Activated CD4-positive, alpha-beta T cell treated with anti-CD3 and anti-CD28 coated beads for 48 hours (primary cell): ENCODE measurements around the gene CST1.
A peak's percentile ranks its signal among the peaks of the same experiment; 100 is the strongest.
"Not testable (repeated sequence)": the region's sequence is repeated elsewhere in the genome, so short reads cannot be mapped to it uniquely, and the experiment has no call there.

ENCODE experiments used
- DNase-seq: peaks from one replicate; pipeline ENCODE4 v3.0.0-alpha.2; 2020

CST1 gene

GRCh38 chr20:23753589-23753988 lies 2.9 kb upstream of the CST1 start:
- DNase-seq: no peak

DNA sequence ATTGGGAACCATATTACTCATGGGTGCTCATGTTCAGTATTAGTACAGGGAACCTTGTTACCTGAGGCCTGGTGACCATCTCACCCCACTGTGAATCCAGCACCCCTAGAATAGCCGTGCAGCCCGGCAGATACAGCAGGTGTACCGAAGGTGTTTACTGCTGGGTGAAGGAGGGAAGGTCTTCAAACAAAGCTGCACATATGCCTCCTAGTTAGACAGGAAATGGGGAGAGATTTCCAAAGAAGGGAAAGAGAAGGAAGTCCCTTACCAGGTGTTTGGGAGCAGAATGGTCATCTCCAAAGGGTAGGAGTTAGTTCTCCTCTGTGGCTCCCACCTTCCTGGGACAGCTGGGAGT lies 2.4 kb upstream of the CST1 start:
- DNase-seq: no peak

DNA sequence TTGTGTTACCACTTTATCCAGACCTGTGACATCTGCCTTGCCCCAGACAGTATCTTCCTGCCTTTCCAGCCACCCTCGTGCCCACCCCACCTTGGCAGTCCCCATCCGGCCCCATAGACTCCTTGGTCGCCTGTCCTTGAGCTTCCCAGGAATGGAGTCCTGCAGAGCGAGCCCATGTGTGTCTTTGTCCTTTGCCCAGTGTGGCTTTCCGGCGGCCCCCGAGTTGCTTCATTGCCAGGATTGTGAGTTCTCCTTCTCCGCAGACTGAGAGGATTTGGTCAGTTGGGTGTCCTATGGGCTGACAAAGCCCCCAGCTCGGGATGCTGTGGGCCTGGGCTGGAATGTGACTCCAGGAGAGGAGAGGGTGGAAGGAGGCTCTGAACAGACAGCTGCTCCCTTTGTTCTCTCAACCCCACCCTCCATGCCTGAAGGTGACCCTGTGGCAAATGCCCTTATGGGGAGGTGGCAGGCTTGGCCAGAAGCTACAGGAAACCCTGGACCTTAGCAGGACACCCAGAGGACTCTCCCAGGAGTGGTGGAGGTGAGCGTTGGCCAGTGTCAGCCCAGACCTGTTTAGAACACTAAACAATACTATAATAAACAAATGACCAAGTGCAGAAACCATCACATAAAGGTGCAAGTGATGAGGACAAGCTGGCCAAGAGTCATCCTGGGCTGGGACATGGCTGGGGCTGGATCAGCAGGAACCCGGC lies 1.9 kb upstream of the CST1 start:
- no peak for DNase-seq

GRCh38 chr20:23752019-23752418 lies 1.3 kb upstream of the CST1 start:
- no peak for DNase-seq

- DNase-seq: no peak
Observed at GRCh38 chr20:23749746-23750145, 989 bp downstream of the CST1 start.

DNA sequence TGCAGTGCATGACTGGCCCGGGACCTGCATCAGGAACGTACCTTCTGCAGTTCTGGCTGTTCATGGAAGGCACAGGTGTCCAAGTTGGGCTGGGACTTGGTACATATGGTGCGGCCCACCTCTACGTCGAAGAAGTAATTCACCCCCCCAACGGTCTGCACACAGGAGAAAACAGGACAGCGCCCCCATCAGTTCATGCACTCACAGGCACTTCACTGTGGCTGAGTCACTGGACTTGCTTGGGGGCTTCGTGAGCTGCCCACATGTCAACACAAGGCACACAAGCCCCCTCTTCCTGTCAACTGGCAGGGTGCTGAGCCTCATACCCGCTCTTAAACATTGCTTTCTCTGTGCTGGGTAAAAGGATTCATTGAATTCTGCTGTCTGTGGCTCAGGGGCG lies 1.8 kb downstream of the CST1 start:
- not testable (repeated sequence) for DNase-seq

GRCh38 chr20:23747551-23747950 lies 3.2 kb downstream of the CST1 start:
- not testable (repeated sequence) for DNase-seq

DNA sequence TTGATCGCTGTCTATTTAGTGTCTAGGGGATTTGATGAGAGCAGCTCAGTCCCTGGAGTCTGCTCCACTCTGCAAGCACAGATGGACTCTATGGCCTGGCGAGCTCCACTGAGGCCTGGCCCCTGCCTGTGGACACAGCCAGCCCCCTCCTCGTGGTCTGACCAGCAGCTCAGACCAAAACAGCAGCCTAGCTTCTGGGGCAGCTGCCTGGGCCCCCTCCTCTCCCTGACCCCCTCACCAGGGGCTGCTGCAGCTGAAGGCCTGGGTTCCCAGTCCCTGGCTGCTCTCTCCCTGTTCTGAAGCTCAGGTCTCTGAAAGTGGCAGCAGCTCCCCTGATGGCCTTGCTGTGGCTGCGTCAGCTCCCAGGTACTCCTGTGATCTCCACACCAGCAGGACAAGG lies 3.6 kb downstream of the CST1 start:
- not testable (repeated sequence) for DNase-seq

DNA sequence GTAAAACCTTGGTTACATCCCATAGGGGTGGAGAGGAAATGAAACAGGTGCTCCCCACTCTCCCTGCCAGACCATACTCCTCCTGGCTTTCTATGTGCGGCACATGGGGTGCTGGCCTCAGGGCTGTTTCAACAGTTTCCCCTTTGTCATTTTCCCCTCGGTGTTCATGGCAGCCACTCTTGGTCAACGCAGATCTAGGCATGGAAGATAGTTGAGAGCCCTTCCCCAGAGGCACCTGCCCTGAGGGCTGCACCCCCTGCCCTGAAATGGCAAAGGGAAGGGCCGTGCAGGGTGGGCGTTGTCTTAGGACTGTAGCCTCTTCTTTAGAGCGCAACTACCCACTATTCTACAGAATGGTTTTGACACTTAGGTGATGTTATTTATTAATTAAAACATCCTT lies 4.4 kb downstream of the CST1 start:
- DNase-seq: no peak

GRCh38 chr20:23745247-23745646 lies 5.5 kb downstream of the CST1 start:
- no peak for DNase-seq

- DNase-seq: no peak
Observed at GRCh38 chr20:23744817-23745216, 5.9 kb downstream of the CST1 start.

GRCh38 chr20:23735391-23735790 lies 15.3 kb downstream of the CST1 start:
- DNase-seq: not testable (repeated sequence)

DNA sequence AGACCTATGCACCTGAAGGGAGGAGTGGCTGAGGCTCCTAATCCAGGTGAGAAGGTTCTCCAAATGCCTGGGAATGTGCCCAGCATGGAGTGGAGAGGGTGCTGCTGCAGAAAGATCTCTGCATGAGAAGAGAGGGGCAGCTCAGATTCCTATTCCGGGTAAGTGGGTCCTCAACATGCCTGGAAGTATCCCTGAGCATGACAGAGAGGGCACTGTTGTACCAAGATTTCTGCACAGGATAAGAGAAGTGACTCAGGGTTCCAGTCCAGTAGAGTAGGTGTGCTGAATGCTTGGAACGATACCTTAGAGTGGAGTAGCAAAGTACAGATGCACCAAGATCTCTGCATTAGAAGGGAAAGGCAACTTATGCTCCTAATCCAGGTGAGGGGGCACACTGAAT lies 15.8 kb downstream of the CST1 start:
- not testable (repeated sequence) for DNase-seq

- not testable (repeated sequence) for DNase-seq
Observed at GRCh38 chr20:23734440-23734839, 16.3 kb downstream of the CST1 start.

DNA sequence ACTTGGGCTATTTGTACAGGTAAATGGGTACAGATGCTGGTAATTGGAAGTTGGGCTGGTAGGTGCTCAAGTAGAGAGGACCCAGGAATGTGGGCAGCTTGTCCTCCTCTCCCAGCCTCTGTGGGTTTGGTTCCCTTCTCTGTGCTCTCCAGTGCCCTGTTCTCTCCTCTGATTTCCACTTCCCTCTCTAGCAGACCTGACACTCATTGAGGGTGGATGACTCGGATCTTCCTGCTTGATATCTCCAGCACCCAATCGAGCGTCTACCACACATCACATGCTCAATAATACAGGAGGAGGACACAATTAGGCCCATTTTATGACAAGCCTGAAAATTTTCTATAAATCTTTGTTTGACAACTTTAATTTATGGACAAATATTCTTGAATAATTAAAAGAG lies 23.7 kb downstream of the CST1 start:
- no peak for DNase-seq

DNA sequence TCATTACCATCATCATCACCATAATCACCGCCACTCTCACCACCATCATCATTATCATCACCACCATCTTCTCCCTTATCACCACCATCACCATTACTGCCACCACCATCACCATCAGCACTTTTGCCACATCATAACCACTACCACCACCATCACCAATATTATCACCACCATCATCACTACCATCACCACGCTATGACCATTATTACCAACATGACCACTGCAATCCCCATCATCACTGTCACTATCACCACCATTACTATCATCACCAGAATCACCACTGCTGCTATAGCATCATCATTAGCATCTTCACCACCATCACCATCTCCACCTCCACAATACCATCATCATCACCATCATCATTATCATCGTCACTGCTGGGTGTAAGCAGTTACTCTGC lies 25.6 kb downstream of the CST1 start:
- DNase-seq: no peak

DNA sequence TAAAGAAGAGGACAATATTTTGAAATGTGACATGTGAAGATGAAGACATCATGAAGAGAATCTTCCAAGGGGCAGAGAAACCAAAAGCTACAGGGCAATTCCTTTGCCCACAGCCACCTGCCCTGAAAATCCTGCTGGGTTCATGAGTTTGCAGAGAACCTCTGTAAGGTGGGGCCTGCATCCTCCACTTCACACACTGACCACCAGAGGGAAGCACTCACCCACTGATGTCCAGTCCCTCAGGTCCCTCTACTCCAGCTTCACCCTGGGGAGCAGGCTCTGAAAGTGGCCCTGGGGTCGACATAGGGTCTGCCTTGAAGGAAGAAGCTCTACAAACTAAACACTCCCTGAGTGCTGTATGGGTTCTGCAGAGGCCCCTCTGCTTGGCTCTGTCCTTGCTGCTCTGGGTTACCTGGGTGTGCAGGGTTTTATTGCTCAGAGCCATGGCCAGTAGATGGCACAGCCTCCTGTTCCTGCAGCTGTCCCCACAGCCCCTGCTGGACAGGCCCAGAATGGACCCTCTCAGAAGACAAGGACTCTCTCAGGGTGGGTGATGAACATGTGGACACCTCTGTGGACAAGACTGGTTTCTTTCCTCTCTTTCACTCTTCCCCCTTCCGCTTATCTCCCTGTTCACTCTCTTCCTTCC lies 27.0 kb downstream of the CST1 start:
- DNase-seq: peak; percentile 50

DNA sequence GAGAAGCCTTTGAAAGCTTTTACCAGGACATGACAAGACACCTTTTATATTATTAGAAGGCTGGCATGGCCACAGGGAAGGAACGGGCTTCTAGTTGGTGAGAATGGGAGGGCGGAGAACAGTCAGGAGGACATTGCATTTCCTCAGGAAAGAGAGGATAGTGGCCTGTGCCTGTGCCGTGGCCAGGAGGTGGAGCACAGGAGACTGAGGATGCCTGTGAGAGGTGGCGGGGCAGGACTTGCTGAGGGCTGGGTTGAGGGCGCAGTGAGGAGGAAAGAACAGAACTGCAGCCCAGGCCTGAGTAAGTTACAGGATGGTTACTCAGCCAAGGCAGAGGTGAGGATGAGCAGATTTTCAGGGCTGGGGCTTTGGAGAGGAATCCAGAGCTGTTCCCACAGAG lies 27.9 kb downstream of the CST1 start:
- DNase-seq: not testable (repeated sequence)

- no peak for DNase-seq
Observed at GRCh38 chr20:23721962-23722361, 28.8 kb downstream of the CST1 start.

DNA sequence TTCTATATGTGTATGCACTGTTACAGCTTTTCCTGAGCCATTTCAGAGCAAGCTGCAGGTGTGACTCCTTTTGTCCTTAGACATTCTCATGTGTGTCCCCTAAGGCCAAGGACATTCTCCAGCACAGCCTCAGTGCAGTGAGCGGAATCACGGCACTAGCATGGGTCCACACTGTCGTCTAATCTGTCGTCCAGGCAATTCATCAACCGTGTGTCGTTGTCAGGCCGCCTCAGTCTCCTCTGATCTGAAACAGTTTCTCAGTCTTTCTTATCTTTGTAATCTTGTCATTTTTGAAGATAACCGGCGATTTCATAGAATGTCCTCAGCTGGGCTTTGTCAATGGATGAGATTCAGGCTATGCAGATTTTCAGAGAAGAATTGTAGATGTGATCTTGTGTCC lies 31.4 kb downstream of the CST1 start:
- DNase-seq: not testable (repeated sequence)

DNA sequence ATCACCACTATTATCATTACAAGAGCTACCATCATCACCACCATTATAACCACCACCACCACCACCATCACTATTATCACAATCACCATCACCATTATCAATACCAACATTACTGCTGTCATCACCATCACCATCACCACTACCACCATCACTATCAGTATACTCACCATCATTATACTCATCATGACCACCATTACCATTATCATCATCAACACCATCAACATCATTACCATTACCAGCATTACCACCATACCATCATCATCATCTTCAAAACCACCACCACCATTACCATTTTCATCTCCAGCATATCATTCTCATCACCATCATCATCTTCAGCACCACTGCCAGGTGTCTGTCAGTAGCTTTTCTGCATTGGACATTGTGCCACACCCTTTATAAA lies 39.0 kb downstream of the CST1 start:
- not testable (repeated sequence) for DNase-seq

- DNase-seq: no peak
Observed at GRCh38 chr20:23710771-23711170, 40.0 kb downstream of the CST1 start.

DNA sequence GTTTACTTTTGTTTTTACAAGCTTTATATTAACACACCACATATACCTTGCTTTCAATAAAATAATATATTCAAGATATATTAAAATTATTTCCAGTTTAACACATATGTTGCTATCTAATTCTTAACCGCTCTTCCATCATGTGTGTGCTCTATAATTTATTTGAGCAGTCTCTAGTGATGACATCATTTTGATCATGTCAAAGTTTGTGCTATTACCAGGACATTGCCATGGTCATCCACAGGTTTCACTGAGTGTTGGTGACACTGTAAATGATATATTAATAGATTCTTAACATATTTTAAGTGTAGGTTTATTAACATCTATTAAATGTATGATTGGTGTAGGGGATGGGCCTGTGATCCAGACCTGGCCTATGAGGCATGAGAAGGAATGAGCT lies 44.8 kb downstream of the CST1 start:
- no peak for DNase-seq

DNA sequence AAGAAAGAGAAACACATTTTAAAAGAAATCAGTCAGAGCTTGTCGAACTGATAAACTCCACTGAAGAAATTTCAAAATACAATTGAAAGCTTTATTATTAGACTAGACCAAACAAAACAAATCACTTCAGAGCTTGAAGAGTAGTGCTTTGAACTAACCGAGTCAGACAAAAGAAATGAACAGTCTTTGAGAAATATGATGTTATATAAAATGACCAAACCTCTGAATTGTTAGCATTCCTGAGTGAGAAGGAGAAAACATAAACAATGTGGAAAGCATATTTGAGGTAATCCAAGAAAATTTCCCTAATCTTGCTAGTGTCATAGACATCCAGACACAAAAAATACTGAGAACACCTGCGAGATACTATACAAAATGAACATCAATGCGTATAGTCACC lies 48.7 kb downstream of the CST1 start:
- no peak for DNase-seq

- DNase-seq: no peak
Observed at GRCh38 chr20:23700931-23701330, 49.8 kb downstream of the CST1 start.
